Eye (tissue), 1 donor: ENCODE data around the gene MTF1.
A peak's percentile ranks its signal among the peaks of the same experiment; 100 is the strongest.

Experiments used
- DNase-seq: peaks from one replicate; pipeline ENCODE4 v3.0.0-alpha.2; 2015

MTF1 gene

DNA sequence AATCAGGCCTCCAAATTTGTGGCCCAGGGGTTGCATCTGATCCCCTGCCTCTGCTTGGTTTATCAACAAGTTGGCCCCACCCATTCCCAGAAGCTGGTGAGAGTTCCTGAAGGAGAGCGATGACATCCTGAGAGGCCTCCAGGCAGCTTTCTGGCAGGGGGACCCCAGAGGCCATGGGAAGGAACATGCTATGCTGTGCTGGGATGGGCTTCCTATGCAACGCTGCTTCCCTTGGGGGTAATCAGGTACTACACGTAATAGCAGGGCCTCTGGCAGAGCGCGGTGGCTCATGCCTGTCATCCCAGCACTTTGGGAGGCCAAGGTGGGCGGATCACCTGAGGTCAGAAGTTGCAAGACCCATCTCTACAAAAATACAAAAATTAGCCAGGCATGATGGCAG lies 8.4 kb upstream of the MTF1 start:
- DNase-seq: no peak

DNA sequence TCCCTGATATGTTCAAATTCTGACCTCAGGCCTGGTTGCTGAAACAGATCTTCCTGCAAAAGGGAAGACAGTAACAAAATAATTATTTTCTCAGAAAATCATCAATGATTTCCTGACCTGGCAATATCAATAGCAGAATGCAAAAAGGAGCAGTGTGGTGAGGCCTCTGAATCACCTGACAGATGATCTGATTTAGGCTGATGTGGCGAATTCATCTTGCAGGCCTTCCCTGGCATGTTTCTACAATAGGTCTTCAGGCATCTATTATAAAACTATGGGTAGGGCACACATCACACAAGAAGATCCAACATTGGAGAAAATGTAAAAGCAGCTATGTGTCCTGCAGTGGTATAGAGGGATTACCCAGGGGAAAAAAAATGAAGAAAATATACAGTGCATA lies 7.1 kb upstream of the MTF1 start:
- DNase-seq: no peak

DNA sequence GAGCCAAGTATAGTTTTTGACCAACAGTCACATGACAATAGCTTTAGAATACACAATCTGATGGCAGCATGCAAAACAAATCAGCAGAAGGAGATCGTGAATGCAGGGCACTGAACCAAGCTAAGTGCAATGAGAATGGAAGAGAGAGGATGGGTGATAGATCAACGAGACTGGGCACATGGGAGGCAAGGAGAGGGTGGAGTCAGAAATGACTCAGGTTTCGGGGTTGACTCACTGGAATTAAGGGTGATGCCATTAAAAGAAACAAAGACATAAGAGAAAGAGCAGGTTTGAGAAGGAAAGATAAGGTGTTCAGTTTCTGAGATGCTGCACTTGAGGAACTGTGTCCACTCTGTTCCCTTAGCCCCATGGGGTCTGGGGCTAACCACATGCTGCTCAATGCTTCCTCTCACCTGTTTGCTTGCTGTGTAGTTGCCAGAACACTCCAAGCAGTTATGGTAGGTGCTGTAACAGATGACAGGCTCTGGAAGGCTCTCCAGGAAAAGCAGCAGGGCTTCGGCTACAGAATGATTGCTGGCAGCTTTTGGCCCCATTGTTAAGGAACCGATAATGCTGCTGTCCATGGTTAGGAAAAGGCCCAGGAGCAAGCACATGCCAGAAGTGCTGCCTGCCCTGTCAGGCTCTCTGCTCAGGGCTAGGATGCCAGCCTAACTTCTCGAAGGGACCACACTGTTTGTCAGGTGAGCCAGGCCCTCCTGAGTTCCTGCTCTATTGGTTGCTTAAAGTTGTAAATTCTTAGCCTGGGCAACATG lies 6.1 kb upstream of the MTF1 start:
- DNase-seq: no peak

DNA sequence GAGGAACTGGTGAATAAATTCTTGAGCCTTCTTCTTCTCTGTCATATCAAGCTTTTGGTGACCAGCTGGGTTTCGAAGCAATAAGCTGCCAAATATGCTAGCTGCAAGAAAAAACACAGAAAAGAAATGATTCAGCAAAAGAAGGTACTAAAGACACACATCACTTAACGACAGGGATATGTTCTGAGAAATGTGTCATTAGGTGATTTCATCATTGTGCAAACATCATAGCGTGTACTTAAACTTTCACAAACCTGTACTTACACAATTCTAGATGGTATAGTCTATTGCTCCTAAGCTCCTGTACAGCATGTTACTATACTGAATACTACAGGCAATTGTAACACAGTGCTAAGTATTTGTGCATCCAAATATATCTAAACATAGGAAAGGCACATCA lies 2.9 kb upstream of the MTF1 start:
- DNase-seq: no peak

DNA sequence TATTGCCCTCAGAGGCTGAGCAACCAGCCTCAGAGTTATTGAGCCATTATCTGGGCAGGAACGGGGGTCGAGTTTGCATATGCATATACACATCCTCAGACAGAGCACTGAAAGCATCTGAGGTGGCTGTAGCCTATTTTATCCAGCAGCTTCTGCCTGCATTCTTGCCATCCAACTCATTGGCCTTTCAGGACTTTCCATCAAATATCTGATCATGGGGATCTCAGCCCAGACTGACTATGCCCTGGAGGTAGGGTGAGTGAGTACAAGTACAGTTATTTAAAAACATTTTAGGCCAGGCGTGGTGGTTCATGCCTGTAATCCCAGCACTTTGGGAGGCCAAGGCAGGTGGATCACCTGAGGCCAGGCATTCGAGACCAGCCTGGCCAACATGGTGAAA lies 1.8 kb upstream of the MTF1 start:
- DNase-seq: no peak

DNA sequence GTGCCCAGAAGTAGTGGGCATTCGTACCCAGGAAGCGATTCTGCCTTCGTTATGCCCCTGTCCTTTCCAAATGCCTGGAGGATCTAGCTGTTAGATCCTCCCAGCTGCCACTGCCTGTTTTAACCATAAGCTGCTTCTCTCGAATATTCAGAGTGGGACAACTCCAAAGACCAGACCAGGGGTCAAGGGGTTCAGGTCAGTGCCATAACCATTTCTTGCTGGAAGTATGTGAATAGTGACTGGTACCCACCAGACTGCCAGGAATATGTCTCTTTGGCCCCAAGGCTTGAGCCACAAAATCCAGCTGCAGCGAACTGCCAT lies 914 bp upstream of the MTF1 start:
- no peak for DNase-seq

DNA sequence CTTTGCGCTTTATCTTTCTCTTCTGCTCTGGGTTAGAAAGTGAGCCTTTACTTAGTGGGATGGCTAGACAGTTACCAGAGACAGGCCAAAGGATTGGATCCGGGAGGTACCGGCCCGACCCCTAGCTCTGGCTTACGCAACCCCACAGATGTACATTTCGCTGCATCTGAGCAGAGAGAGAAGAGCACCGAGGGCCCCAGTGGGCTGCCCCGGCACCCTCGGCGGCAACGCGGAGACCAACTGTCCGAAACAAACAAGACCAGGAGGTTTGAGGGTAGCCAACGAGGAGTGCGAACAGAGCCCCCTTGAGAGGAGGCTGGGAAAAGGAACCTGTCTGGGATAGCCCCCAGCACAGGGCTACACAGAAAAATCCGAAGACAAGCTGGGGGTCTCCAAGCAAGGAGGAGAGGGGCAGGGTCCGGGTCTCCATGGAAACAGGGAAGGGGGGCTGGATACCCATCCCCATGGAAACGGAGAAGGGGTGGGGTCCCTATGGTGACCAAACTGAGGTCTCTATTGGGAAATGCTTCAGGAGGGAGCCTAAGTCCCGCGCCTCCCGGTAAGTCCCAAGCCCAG lies 373 bp downstream of the MTF1 start:
- no peak for DNase-seq

DNA sequence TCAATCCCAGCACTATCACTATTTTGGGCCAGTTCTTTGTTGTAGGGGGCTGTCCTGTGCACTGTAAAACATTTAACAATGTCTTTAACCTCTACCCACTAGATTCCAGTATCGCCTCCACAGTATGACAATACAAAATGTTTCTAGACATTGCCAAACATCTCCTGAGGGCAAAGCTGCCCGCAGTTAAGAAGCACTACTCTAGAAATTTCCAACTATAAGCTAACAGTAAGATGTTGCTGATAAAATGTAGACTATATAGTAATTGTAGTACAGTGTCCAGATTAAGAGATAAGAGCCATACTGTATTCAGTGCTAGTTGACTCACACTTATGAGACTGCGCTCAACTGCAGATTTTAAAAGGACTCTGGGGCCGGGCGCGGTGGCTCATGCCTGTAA lies 5.0 kb downstream of the MTF1 start:
- DNase-seq: no peak

DNA sequence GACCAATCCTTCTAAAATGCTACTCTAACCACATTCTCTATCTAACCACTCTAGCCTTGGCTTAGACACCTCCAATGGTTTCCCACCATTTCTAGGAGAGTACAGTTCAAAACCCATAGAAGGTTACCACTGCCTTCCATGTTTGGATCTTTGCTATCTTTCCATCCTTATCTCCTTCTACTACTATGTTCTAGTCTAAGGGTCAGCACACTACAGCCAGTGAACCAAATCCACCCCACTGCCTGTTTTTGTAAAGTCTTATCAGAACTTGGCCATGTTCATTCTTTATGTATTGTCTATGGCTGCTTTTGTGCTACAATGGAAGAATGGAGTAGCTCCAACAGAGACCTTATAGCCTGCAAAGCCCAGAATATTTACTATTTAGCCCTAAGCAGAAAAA lies 6.2 kb downstream of the MTF1 start:
- no peak for DNase-seq

DNA sequence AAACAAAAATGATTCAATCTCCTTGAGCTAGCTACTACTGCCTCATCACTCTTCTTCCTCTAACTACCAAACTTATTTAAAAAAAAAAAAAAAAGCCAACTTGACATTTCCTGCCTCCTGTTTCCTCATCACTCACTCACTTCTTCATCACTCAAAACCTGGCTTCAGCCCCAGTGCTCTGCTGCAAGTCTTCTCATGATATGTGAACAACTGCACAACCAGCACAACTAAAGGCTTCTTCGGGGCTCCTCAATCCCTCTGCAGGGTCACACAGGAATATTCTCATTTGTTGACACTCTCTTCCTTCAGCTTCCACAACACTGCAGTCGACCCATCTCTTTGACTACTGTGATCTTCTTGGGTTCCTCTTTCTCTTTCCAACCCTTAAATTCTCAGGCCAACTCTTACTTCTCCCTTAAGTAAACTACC lies 7.6 kb downstream of the MTF1 start:
- no peak for DNase-seq

DNA sequence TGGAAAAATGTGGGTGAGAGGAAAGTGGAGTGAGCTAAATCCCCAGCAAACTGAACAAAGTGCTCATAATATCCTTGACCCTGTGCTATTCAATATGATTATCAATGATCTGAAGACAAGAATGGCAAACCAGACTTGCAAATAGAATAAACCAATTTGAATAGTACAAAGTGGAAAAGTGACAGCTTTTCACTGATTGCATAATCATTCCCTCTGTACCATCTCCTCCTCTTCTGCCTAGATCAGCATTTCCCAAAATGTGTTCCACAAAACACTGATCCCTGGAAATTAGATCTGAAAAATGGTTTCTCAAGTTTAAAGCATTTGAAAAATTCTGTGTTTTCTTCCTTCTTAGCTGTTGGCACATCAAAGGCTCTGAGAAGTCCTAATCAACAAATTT lies 8.1 kb downstream of the MTF1 start:
- no peak for DNase-seq

DNA sequence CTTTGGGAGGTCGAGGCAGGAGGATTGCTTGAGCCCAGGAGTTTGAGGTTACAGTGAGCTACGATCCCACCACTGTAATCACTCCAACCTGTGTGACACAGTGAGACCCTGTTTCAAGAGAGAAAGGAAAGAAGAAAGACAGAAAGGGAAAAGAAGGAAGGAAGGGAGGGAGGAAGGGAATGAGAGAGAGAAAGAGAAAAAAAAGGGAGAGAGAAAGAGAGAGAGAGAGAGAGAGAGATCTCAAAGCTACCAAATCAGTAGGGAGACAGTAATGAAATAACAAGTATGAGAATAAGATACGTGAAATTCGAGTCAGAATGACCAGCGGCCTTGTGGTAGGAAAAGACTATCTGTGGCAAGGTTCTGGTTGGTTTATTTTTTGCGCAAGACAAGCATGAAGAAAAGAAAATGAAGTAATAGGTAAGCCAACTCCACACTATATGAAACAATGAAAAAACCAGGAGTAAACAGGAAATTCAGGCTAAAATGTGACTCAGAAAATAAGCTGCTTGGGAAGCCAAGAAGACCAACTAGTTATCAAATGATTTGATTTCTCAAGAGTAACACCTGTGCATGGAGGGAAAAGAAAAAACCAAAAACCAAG lies 8.9 kb downstream of the MTF1 start:
- DNase-seq: no peak

DNA sequence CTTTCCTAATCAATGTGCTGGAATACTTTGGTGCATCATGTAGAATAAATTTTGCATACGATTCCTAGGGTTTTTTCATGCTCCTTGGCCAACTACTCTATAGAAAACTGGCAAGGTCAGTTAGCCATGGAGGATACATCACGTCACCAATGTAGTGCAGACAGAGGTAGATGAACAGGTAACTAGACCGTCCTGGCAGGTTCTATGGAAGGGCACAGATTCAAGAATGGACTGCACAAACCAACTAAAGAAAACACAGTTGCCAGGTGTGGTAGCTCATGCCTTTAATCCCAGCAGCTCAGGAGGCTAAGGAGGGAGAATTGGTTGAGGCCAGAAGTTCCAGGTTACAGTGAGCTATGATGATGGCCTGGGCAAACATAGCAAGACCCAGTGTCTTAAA lies 9.9 kb downstream of the MTF1 start:
- no peak for DNase-seq

DNA sequence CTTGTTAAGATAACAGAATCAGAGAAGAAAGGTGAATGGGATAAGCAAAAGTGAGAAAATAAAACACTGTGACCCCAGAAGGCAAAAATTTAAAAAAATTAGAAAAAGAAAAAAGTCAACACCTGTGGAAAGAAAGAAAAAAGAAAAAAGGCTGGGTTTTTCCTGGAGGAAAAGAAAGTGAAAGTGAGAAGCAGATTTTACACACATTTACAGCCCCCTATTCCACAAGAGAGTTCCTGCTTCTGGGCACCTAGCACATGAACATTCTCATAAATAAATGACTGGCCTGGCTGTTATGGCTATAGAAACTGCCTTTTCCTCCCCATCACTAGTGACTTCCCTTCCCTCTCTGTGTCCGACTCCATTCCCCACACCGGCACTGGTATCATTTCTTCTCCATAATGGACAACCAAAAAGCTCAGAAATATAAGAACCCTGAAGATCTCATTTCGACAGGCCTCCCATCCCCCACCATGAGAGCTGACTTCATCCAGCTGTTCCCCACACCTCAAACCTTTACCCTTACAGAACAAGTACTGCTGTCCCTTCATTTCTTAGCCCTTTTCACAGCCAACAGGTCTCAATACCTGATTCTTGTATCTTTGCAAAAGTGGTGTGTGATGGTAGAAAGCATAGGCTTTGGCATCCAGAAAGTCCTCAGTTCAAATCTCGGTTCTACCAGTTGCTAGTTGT lies 12.6 kb downstream of the MTF1 start:
- DNase-seq: no peak

DNA sequence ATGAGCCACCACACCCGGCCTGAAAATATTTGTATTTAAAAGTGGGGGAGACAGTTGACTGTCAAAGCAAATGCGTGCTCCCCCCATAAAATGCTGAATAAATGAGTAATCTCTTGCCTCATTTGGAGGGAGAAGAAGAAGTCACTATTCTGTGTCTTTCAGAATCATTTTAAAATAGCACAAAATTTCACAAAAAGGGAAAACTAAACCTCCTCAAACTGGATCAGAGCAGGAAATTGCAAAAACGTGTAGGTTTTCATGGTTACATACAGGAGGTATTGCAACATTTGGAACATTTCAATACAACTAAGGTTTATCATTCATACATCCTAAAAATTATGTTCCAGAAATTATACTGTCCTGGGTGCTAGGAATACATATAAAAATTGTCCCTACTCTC lies 13.6 kb downstream of the MTF1 start:
- no peak for DNase-seq

DNA sequence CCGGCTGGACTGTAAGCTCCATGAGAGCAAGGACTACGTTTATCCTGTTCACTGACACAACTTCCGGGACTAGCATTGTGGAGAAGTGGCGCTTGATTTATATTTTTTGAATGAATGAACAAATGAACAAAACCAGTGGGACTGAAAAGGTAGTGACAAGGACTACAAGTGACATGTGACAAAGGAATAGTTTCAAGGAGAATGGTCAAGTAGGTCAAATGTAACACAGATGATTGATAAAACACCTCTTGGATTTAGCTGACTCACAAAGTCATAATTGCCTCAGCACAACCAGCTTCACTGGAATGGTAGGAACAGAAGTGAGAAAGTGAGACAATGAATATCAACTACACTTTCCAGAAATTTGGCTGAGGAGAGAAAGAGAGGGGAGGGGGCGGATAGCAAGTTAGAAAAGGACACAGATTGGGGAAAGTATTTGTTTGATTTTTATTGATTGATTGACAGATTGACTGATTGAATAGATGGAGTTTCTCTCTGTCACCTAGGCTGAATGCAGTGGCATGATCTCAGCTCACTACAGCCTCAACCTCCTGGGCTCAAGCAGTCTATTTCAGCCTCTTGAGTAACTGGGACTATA lies 14.2 kb downstream of the MTF1 start:
- DNase-seq: peak; percentile 1

DNA sequence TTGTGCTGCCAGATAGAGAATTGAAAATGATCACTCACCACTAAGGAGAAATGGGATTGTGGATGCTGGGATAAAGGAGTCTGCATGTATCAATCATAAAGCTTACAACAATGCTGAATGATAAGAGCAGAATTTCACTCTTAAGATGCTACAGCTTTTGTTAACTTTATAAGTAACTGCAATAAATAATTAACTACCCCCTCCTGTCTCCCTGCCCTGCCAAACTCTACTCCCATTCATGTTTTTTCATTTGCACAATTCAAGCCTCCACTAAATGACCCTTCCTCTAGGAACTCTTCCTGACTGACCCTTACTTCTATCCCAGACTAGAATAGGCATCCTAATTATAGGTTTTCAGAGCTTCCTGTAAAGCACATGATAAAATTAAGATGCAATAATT lies 14.9 kb downstream of the MTF1 start:
- no peak for DNase-seq

DNA sequence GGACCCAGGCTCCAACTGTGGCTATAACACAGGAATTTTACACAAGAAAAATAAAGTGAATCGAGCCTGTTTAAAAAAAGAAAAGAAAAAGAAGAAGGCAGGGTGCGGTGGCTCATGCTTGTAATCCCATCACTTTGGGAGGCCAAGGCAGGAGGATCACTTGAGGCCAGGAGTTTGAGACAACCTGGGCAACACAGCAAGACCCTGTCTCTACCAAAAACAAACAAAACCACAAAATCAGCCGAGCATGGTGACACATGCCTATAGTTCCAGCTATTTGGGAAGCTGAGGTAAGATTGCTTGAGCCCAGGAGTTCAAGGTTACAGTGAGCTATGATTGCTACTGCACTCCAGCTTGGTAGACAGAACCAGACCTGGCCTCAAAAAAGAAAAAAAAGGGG lies 17.7 kb downstream of the MTF1 start:
- no peak for DNase-seq

DNA sequence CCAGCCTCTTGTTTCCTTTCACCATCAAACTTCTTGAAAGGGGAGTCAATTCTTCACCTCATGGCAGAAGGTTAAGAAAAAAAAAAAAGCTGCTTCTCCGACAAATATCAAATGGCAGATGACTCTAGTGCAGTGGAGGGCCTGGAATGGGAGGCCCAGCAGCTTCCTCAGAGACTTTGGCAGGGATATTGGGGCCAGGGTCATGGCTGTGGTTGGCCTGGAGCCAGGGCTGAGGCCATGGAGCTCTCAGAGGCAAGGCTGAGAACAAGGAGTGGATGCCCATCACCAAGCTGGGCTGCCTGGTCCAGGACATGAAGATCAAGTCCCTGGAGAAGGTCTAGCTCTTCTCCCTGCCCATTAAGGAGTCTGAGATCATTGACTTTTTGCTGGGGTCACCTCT lies 18.7 kb downstream of the MTF1 start:
- no peak for DNase-seq

DNA sequence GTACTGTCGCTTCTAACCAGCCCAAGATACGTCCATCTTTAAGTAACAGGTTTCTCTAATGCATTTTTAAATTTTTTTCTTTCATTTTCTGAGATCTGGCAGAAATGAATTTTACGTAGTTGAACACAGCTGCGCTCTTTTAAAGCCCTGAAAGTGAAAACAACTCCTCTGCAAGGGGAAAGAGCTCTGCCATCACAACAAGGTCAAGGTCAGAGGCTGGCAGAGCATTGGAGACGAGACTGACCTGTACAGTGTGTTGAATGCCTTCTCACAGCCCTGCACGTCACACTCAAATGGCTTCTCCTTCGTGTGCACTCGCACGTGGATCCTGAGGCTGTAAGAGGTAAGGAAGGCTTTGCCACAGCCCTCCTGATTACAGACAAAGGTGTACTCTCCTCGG lies 19.7 kb downstream of the MTF1 start:
- no peak for DNase-seq

DNA sequence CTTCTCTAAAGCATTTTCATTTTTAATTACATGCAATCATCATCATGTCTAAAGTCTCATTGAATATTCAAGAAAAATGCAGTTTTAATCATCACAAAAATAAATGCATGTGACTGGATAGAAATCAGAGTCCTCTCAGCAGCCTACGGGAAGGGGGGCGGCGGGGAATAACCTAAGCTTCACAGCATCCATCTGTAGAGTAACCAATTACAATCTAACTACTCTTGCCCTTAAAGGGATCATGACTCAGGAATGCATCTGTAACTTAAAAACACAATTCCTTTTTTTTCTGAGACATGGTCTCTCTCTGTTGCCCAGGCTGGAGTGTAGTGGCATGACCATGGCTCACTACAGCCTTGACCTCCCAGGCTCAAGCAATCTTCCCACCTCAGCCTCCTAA lies 22.6 kb downstream of the MTF1 start:
- DNase-seq: no peak

DNA sequence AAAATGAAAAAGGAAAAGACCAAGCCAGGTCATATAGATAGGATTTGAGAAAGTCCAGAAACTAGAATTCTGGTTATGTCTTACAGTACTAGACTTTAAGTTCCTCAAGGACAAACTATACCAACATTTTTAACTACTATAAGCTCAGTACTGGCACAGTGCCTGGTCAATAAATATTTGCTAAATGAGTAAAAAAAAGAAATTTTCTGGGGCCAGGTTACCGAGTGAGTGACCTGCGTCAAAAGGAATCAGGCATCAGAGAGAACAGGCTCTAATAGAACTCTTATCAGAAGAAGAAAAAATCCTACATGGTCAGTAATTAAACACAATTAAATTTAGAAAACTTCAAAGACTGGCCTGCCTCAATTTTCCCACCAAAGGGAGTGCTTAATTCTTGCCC lies 27.6 kb downstream of the MTF1 start:
- DNase-seq: no peak

DNA sequence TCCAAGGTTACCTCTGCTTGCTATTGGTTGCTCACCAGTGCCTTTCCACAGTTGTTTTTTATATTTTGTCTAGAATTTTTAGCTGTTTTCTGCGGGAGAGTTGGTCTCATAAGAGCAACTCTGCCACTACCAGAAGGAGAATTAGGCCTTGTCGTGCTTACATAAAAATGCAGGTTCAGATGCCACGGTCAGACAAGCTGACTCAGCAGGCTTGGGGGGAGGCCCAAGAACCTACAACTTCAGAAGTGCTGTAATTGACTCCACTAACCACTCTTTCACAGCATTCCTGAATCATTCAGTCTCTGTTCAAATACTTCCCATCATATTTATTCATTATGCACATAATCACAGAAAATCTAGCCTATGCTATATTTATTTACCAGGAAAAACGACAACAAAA lies 28.3 kb downstream of the MTF1 start:
- no peak for DNase-seq
